GM06990 (cell line): ENCODE measurements around the gene PODN.

ENCODE experiments used
- DNase-seq: peaks from one replicate; pipeline ENCODE4 v3.0.0-alpha.2; 2011; ENCODE audit not compliant: insufficient read length; ENCODE audit errors: extremely low read depth
- H3K27me3 ChIP-seq: replicated peaks from 2 replicates; pipeline ENCODE4 v1.6.0; 2011; ENCODE audit warnings: low read length; ENCODE audit not compliant: control insufficient read depth, insufficient read depth
- H3K36me3 ChIP-seq: 2 replicates; pipeline ENCODE4 v1.5.1; 2011; ENCODE audit warnings: low read length; ENCODE audit not compliant: control insufficient read depth, insufficient read depth
- H3K4me3 ChIP-seq: replicated peaks from 2 replicates; pipeline ENCODE4 v1.5.1; 2011; ENCODE audit warnings: low read depth, mild to moderate bottlenecking, control low read depth, low read length
- TF ChIP-seq, protein P1 (sequence below): IDR thresholded peaks from 2 replicates; pipeline ENCODE4 v1.5.1; 2011; ENCODE audit warnings: low read length, control low read depth, mild to moderate bottlenecking, inconsistent platforms; ENCODE audit not compliant: insufficient read depth, poor library complexity, severe bottlenecking

Gene PODN

GRCh38 chr1:53123453-53124140, 61.6 kb downstream of the PODN start:
- no peak overlapping the region for H3K4me3 ChIP-seq
- H3K27me3 ChIP-seq = no peaks in the 10 kb centered on the region; the same call in none of the 2 replicates
- no peak for DNase-seq
- TF ChIP-seq, protein P1, sequence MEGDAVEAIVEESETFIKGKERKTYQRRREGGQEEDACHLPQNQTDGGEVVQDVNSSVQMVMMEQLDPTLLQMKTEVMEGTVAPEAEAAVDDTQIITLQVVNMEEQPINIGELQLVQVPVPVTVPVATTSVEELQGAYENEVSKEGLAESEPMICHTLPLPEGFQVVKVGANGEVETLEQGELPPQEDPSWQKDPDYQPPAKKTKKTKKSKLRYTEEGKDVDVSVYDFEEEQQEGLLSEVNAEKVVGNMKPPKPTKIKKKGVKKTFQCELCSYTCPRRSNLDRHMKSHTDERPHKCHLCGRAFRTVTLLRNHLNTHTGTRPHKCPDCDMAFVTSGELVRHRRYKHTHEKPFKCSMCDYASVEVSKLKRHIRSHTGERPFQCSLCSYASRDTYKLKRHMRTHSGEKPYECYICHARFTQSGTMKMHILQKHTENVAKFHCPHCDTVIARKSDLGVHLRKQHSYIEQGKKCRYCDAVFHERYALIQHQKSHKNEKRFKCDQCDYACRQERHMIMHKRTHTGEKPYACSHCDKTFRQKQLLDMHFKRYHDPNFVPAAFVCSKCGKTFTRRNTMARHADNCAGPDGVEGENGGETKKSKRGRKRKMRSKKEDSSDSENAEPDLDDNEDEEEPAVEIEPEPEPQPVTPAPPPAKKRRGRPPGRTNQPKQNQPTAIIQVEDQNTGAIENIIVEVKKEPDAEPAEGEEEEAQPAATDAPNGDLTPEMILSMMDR = no peak
- no peaks in the 10 kb centered on the region for H3K36me3 ChIP-seq

- Histone ChIP-seq H3K4me3 (no peak overlapping the region), H3K36me3 (no peaks in the 10 kb centered on the region), H3K27me3 (no peaks in the 10 kb centered on the region; the same call in none of the 2 replicates)
- TF ChIP-seq, protein P1 = no peak
- DNase-seq = no peak
Measured at GRCh38 chr1:53125122-53125521, 63.1 kb downstream of the PODN start.

GRCh38 chr1:53125623-53126360, 63.8 kb downstream of the PODN start:
- Histone ChIP-seq H3K4me3 (no peak overlapping the region), H3K27me3 (no peaks in the 10 kb centered on the region; the same call in none of the 2 replicates), H3K36me3 (no peaks in the 10 kb centered on the region)
- DNase-seq = no peak
- TF ChIP-seq, protein P1 = no peak

- no peak for DNase-seq
- H3K4me3 ChIP-seq = no peak overlapping the region
- TF ChIP-seq, protein P1 = no peak
- no peaks in the 10 kb centered on the region for H3K36me3 ChIP-seq
- no peaks in the 10 kb centered on the region; the same call in none of the 2 replicates for H3K27me3 ChIP-seq
Measured at GRCh38 chr1:53126495-53126894, 64.5 kb downstream of the PODN start.

DNA sequence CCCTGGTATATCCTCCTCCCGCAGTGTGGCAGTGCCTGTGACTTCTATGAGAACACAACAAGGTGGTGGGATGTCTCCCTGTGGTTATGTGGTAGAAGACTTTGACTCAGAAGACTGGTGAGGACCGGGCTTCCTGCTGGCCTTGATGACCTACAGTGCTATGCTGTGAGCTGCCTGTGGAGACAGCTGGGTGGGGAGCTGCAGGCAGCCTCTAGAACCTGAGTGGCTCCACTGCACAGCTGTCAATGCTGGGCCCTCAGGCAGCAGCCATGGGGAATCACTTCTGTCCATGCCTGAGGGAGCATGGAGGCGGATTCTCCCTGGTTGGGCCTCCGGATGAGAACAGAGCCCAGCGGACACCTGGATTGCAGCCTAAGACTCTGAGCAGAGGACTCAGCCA, 65.5 kb downstream of the PODN start:
- no peak for DNase-seq
- H3K36me3 ChIP-seq = no peaks in the 10 kb centered on the region
- TF ChIP-seq, protein P1 = no peak
- no peaks in the 10 kb centered on the region; the same call in none of the 2 replicates for H3K27me3 ChIP-seq
- no peak overlapping the region for H3K4me3 ChIP-seq
